Central memory CD8-positive, alpha-beta T cell (primary cell): ENCODE data around the gene MEF2A.
"Not testable (repeated sequence)": the region's sequence is repeated elsewhere in the genome, so short reads cannot be mapped to it uniquely, and the experiment has no call there.

Experiments
- ATAC-seq: fragments of 150-1000 bp; cut with Tn5 transposase; replicated peaks from 2 replicates; pipeline ENCODE4 v1.10.0; 2022; ENCODE audit warnings: mild to moderate bottlenecking, moderate FRiP score, moderate number of reproducible peaks; ENCODE audit not compliant: poor library complexity, severe bottlenecking; ENCODE audit errors: extremely low read depth
- DNase-seq, 2 donors: peaks; one replicate each; pipeline ENCODE4 v3.0.0; 2021; ENCODE audit warnings: low spot score in 2 of 2
- H3K27ac Mint-ChIP-seq: one replicate; pipeline ENCODE4 v1.8.0; 2022; ENCODE audit warnings: low read depth, mild to moderate bottlenecking, moderate library complexity, mixed read lengths
- H3K27me3 Mint-ChIP-seq: one replicate; pipeline ENCODE4 v1.8.0; 2022; ENCODE audit warnings: mixed read lengths
- H3K36me3 Mint-ChIP-seq: one replicate; pipeline ENCODE4 v1.8.0; 2022; ENCODE audit warnings: mild to moderate bottlenecking, moderate library complexity, mixed read lengths; ENCODE audit not compliant: insufficient read depth
- H3K4me1 Mint-ChIP-seq: one replicate; pipeline ENCODE4 v1.8.0; 2022; ENCODE audit warnings: mixed read lengths
- H3K4me3 Mint-ChIP-seq: one replicate; pipeline ENCODE4 v1.8.0; 2022; ENCODE audit warnings: mild to moderate bottlenecking, moderate library complexity, mixed read lengths
- H3K9me3 Mint-ChIP-seq: one replicate; pipeline ENCODE4 v1.8.0; 2022; ENCODE audit warnings: mixed read lengths

The MEF2A gene

GRCh38 chr15:99722406-99722805, 156.6 kb downstream of the MEF2A start:
- no peak overlapping the region for H3K27ac Mint-ChIP-seq
- H3K4me3 Mint-ChIP-seq = no peak overlapping the region

GRCh38 chr15:99726333-99726732, 160.5 kb downstream of the MEF2A start:
- DNase-seq = no peak

More at GRCh38 chr15:99722406-99722805, 156.6 kb downstream of the MEF2A start:
- peaks cover 15% of the 10 kb centered on the region for H3K4me1 Mint-ChIP-seq
- no peaks in the 10 kb centered on the region for H3K27me3 Mint-ChIP-seq
- H3K36me3 Mint-ChIP-seq = peaks cover 3% of the 10 kb centered on the region
- no peak for DNase-seq
- H3K9me3 Mint-ChIP-seq = no peaks in the 10 kb centered on the region
- no peak for ATAC-seq

GRCh38 chr15:99727330-99727729, 161.5 kb downstream of the MEF2A start:
- Mint-ChIP-seq H3K9me3 (no peaks in the 10 kb centered on the region), H3K4me3 (no peak overlapping the region), H3K27ac (no peak overlapping the region), H3K4me1 (peaks cover 13% of the 10 kb centered on the region), H3K36me3 (peaks cover 7% of the 10 kb centered on the region), H3K27me3 (no peaks in the 10 kb centered on the region)
- ATAC-seq (no peak), DNase-seq (no peak)

More at GRCh38 chr15:99726333-99726732, 160.5 kb downstream of the MEF2A start:
- Mint-ChIP-seq H3K4me3 (no peak overlapping the region), H3K27ac (no peak overlapping the region), H3K9me3 (no peaks in the 10 kb centered on the region), H3K4me1 (peaks cover 7% of the 10 kb centered on the region), H3K36me3 (peaks cover 4% of the 10 kb centered on the region), H3K27me3 (no peaks in the 10 kb centered on the region)
- no peak for ATAC-seq

GRCh38 chr15:99727733-99728132, 161.9 kb downstream of the MEF2A start:
- H3K27me3 Mint-ChIP-seq = no peaks in the 10 kb centered on the region
- no peak for DNase-seq
- no peak for ATAC-seq
- no peaks in the 10 kb centered on the region for H3K9me3 Mint-ChIP-seq
- H3K36me3 Mint-ChIP-seq = peaks cover 8% of the 10 kb centered on the region
- no peak overlapping the region for H3K27ac Mint-ChIP-seq
- H3K4me1 Mint-ChIP-seq = peaks cover 14% of the 10 kb centered on the region
- no peak overlapping the region for H3K4me3 Mint-ChIP-seq

GRCh38 chr15:99728916-99729315, 163.1 kb downstream of the MEF2A start:
- DNase-seq = no peak
- H3K27me3 Mint-ChIP-seq = no peaks in the 10 kb centered on the region
- H3K4me1 Mint-ChIP-seq = peaks cover 18% of the 10 kb centered on the region
- ATAC-seq = no peak
- no peak overlapping the region for H3K27ac Mint-ChIP-seq
- peaks cover 8% of the 10 kb centered on the region for H3K36me3 Mint-ChIP-seq
- H3K9me3 Mint-ChIP-seq = no peaks in the 10 kb centered on the region
- no peak overlapping the region for H3K4me3 Mint-ChIP-seq

- no peaks in the 10 kb centered on the region for H3K27me3 Mint-ChIP-seq
- DNase-seq (no peak), ATAC-seq (no peak)
- no peaks in the 10 kb centered on the region for H3K9me3 Mint-ChIP-seq
- no peak overlapping the region for H3K27ac Mint-ChIP-seq
- no peak overlapping the region for H3K4me3 Mint-ChIP-seq
- H3K4me1 Mint-ChIP-seq = peaks cover 19% of the 10 kb centered on the region
- H3K36me3 Mint-ChIP-seq = peaks cover 8% of the 10 kb centered on the region
Measured at GRCh38 chr15:99729327-99729726, 163.5 kb downstream of the MEF2A start.

GRCh38 chr15:99729920-99730319, 164.1 kb downstream of the MEF2A start:
- Mint-ChIP-seq H3K36me3 (peaks cover 8% of the 10 kb centered on the region), H3K4me3 (no peak overlapping the region), H3K27me3 (no peaks in the 10 kb centered on the region), H3K4me1 (peaks cover 19% of the 10 kb centered on the region), H3K9me3 (no peaks in the 10 kb centered on the region), H3K27ac (no peak overlapping the region)
- DNase-seq = no peak
- no peak for ATAC-seq

- Mint-ChIP-seq H3K4me1 (peaks cover 19% of the 10 kb centered on the region), H3K36me3 (peaks cover 5% of the 10 kb centered on the region), H3K27ac (no peak overlapping the region), H3K4me3 (peak overlapping the region; percentile 75), H3K27me3 (no peaks in the 10 kb centered on the region), H3K9me3 (no peaks in the 10 kb centered on the region)
- ATAC-seq (no peak), DNase-seq (no peak)
Measured at GRCh38 chr15:99731336-99732123, 165.7 kb downstream of the MEF2A start.

GRCh38 chr15:99732124-99732750, 166.5 kb downstream of the MEF2A start:
- Mint-ChIP-seq H3K36me3 (peaks cover 5% of the 10 kb centered on the region), H3K4me3 (peak overlapping the region; percentile 75), H3K4me1 (peaks cover 19% of the 10 kb centered on the region), H3K27ac (no peak overlapping the region), H3K27me3 (no peaks in the 10 kb centered on the region), H3K9me3 (no peaks in the 10 kb centered on the region)
- DNase-seq (no peak), ATAC-seq (no peak)

- DNase-seq = no peak
- ATAC-seq = peak; percentile 25
Measured at GRCh38 chr15:99732751-99733267, 167.0 kb downstream of the MEF2A start.

GRCh38 chr15:99733268-99734039, 167.7 kb downstream of the MEF2A start, which contains the start of gene LYSMD4:
Gene LYSMD4 (minus strand): TSS chr15:99733437. CDS start chr15:99731999, 1,438 bp downstream.
- DNase-seq (peak; percentile 88 to 93), ATAC-seq (peak; percentile 99)
- H3K4me3 Mint-ChIP-seq = peak within 1 kb of the TSS; percentile 75

More at GRCh38 chr15:99732751-99733267, 167.0 kb downstream of the MEF2A start:
- H3K4me3 Mint-ChIP-seq = peak overlapping the region; percentile 75
- H3K9me3 Mint-ChIP-seq = no peaks in the 10 kb centered on the region
- H3K27ac Mint-ChIP-seq = no peak overlapping the region
- H3K4me1 Mint-ChIP-seq = peaks cover 19% of the 10 kb centered on the region
- H3K27me3 Mint-ChIP-seq = no peaks in the 10 kb centered on the region
- peaks cover 5% of the 10 kb centered on the region for H3K36me3 Mint-ChIP-seq

GRCh38 chr15:99734040-99734291, 168.2 kb downstream of the MEF2A start:
- DNase-seq, ATAC-seq, H3K27me3 Mint-ChIP-seq, H3K36me3 Mint-ChIP-seq, H3K9me3 Mint-ChIP-seq: not testable (repeated sequence)
- peak overlapping the region; percentile 92 for H3K27ac Mint-ChIP-seq
- peak overlapping the region; percentile 75 for H3K4me3 Mint-ChIP-seq
- H3K4me1 Mint-ChIP-seq = peaks cover 19% of the 10 kb centered on the region

More at GRCh38 chr15:99733268-99734039, 167.7 kb downstream of the MEF2A start, which contains the start of gene LYSMD4:
- H3K4me1 Mint-ChIP-seq = peaks cover 19% of the 10 kb centered on the region
- H3K27ac Mint-ChIP-seq = peak within 1 kb of the TSS; percentile 92
- no peaks in the 10 kb centered on the region for H3K27me3 Mint-ChIP-seq
- peaks cover 3% of the 10 kb centered on the region for H3K36me3 Mint-ChIP-seq
- H3K9me3 Mint-ChIP-seq = no peaks in the 10 kb centered on the region
